Measurements from ENCODE around the gene SMU1.

Gene SMU1

GRCh38 chr9:33114746-33115145 lies 38.3 kb upstream of the SMU1 start:
- TF ChIP-seq ZNF8 (CRISPR knock-in tag; IDR thresholded peaks at IDR 0.05): no peak
- TF ChIP-seq PATZ1 (CRISPR knock-in tag; IDR thresholded peaks at IDR 0.05; ENCODE audit: borderline replicate concordance): no peak
- no peak for TF ChIP-seq ZNF70 (CRISPR knock-in tag; IDR thresholded peaks at IDR 0.05)
- ATAC-seq: no peak

GRCh38 chr9:33113799-33114547 lies 37.5 kb upstream of the SMU1 start:
- TF ChIP-seq PATZ1 (CRISPR knock-in tag; IDR thresholded peaks at IDR 0.05; ENCODE audit: borderline replicate concordance) (no peak), RARB (CRISPR knock-in tag; IDR thresholded peaks at IDR 0.05) (no peak), PPARA (CRISPR knock-in tag; IDR thresholded peaks at IDR 0.05; ENCODE audit: borderline replicate concordance) (no peak), SNAI2 (CRISPR knock-in tag; IDR thresholded peaks at IDR 0.05) (no peak), ZNF8 (CRISPR knock-in tag; IDR thresholded peaks at IDR 0.05) (no peak), TSHZ2 (CRISPR knock-in tag; IDR thresholded peaks at IDR 0.05) (no peak), CSDC2 (CRISPR knock-in tag; IDR thresholded peaks at IDR 0.05) (no peak), ISL1 (CRISPR knock-in tag; IDR thresholded peaks at IDR 0.05) (no peak), OSR1 (CRISPR knock-in tag; IDR thresholded peaks at IDR 0.05) (no peak), GLIS3 (CRISPR knock-in tag; IDR thresholded peaks at IDR 0.05) (no peak), TOX (CRISPR knock-in tag; IDR thresholded peaks at IDR 0.05; ENCODE audit: borderline replicate concordance) (no peak), POU6F1 (CRISPR knock-in tag; IDR thresholded peaks at IDR 0.05; ENCODE audit: borderline replicate concordance, low read depth) (no peak), ZFP3 (CRISPR knock-in tag; IDR thresholded peaks at IDR 0.05) (no peak), ZNF565 (CRISPR knock-in tag; conservative IDR thresholded peaks at IDR 0.05; ENCODE audit: low read depth) (no peak), ESRRG (CRISPR knock-in tag; IDR thresholded peaks at IDR 0.05) (no peak)
- no peak for ATAC-seq

- TF ChIP-seq GLIS3 (CRISPR knock-in tag; IDR thresholded peaks at IDR 0.05) (no peak), ESRRG (CRISPR knock-in tag; IDR thresholded peaks at IDR 0.05) (no peak), ISL1 (CRISPR knock-in tag; IDR thresholded peaks at IDR 0.05) (no peak), ZC3H10 (CRISPR knock-in tag; IDR thresholded peaks at IDR 0.05) (no peak), ARNTL (CRISPR knock-in tag; IDR thresholded peaks at IDR 0.05; ENCODE audit: borderline replicate concordance, low read depth) (no peak), RARB (CRISPR knock-in tag; IDR thresholded peaks at IDR 0.05) (no peak), OSR1 (CRISPR knock-in tag; IDR thresholded peaks at IDR 0.05) (no peak), ZFP30 (CRISPR knock-in tag; IDR thresholded peaks at IDR 0.05) (no peak), SNAI2 (CRISPR knock-in tag; IDR thresholded peaks at IDR 0.05) (no peak), BACH2 (CRISPR knock-in tag; IDR thresholded peaks at IDR 0.05; ENCODE audit: borderline replicate concordance) (no peak), TCF4 (CRISPR knock-in tag; IDR thresholded peaks at IDR 0.05; ENCODE audit: borderline replicate concordance) (no peak), CREB5 (CRISPR knock-in tag; IDR thresholded peaks at IDR 0.05; ENCODE audit: low read depth) (no peak), POU6F1 (CRISPR knock-in tag; IDR thresholded peaks at IDR 0.05; ENCODE audit: borderline replicate concordance, low read depth) (no peak), CSDC2 (CRISPR knock-in tag; IDR thresholded peaks at IDR 0.05) (no peak), ZFP3 (CRISPR knock-in tag; IDR thresholded peaks at IDR 0.05) (no peak), ZNF565 (CRISPR knock-in tag; conservative IDR thresholded peaks at IDR 0.05; ENCODE audit: low read depth) (no peak), ZNF8 (CRISPR knock-in tag; IDR thresholded peaks at IDR 0.05) (no peak), TOX (CRISPR knock-in tag; IDR thresholded peaks at IDR 0.05; ENCODE audit: borderline replicate concordance) (no peak)
- ATAC-seq: no peak
Measured at GRCh38 chr9:33112094-33112493, 35.6 kb upstream of the SMU1 start.
